Stimulated activated memory B cell treated with anti-CD40 and anti-IgM and Interleukin-4, amounts not matched to agents 10 μg/mL and 1 μg/mL and 100 μg/mL, for 72 hours (primary cell): ENCODE results near the gene ZDHHC24.

Source experiments
- ATAC-seq: fragments of 150-1000 bp; cut with Tn5 transposase; 2 replicates; pipeline ENCODE4 v1.10.0; 2021
- H3K27ac Mint-ChIP-seq: one replicate; pipeline ENCODE4 v1.8.0; 2022; ENCODE audit warnings: mild to moderate bottlenecking, mixed read lengths
- H3K27me3 Mint-ChIP-seq: one replicate; pipeline ENCODE4 v1.8.0; 2022; ENCODE audit warnings: mixed read lengths
- H3K36me3 Mint-ChIP-seq: one replicate; pipeline ENCODE4 v1.8.0; 2022; ENCODE audit warnings: mixed read lengths
- H3K4me1 Mint-ChIP-seq: one replicate; pipeline ENCODE4 v1.8.0; 2022; ENCODE audit warnings: mixed read lengths
- H3K4me3 Mint-ChIP-seq: one replicate; pipeline ENCODE4 v1.8.0; 2022; ENCODE audit warnings: mild to moderate bottlenecking, moderate library complexity, mixed read lengths
- H3K9me3 Mint-ChIP-seq: one replicate; pipeline ENCODE4 v1.8.0; 2022; ENCODE audit warnings: mixed read lengths

ZDHHC24 gene

GRCh38 chr11:66478729-66479393 is 67.0 kb downstream of the ZDHHC24 start:
- no peaks in the 10 kb centered on the region for H3K9me3 Mint-ChIP-seq
- H3K4me3 Mint-ChIP-seq, result peak overlapping the region; percentile 93
- H3K27ac Mint-ChIP-seq, result peak overlapping the region; percentile 91
- no peaks in the 10 kb centered on the region for H3K27me3 Mint-ChIP-seq
- H3K4me1 Mint-ChIP-seq, result peaks cover 30% of the 10 kb centered on the region
- ATAC-seq, result no peak
- peaks cover 13% of the 10 kb centered on the region for H3K36me3 Mint-ChIP-seq

GRCh38 chr11:66477263-66478201 is 68.3 kb downstream of the ZDHHC24 start:
- peaks cover 13% of the 10 kb centered on the region for H3K36me3 Mint-ChIP-seq
- peak overlapping the region; percentile 35 for H3K4me3 Mint-ChIP-seq
- no peak overlapping the region for H3K27ac Mint-ChIP-seq
- no peaks in the 10 kb centered on the region for H3K9me3 Mint-ChIP-seq
- peaks cover 30% of the 10 kb centered on the region for H3K4me1 Mint-ChIP-seq
- H3K27me3 Mint-ChIP-seq, result no peaks in the 10 kb centered on the region
- no peak for ATAC-seq

- no peak for ATAC-seq
- H3K4me3 Mint-ChIP-seq, result no peak overlapping the region
- H3K27me3 Mint-ChIP-seq, result no peaks in the 10 kb centered on the region
- H3K27ac Mint-ChIP-seq, result no peak overlapping the region
- H3K4me1 Mint-ChIP-seq, result peaks cover 30% of the 10 kb centered on the region
- H3K36me3 Mint-ChIP-seq, result peaks cover 13% of the 10 kb centered on the region
- no peaks in the 10 kb centered on the region for H3K9me3 Mint-ChIP-seq
These were observed 69.0 kb downstream of the ZDHHC24 start for GRCh38 chr11:66476841-66477251.

- H3K27ac Mint-ChIP-seq, result no peak overlapping the region
- peaks cover 14% of the 10 kb centered on the region for H3K36me3 Mint-ChIP-seq
- H3K4me3 Mint-ChIP-seq, result no peak overlapping the region
- no peak for ATAC-seq
- H3K4me1 Mint-ChIP-seq, result peaks cover 30% of the 10 kb centered on the region
- H3K27me3 Mint-ChIP-seq, result no peaks in the 10 kb centered on the region
- H3K9me3 Mint-ChIP-seq, result no peaks in the 10 kb centered on the region
These were observed 69.5 kb downstream of the ZDHHC24 start for GRCh38 chr11:66476173-66476840.

GRCh38 chr11:66475349-66476172 is 70.3 kb downstream of the ZDHHC24 start:
- no peak for ATAC-seq
- peaks cover 25% of the 10 kb centered on the region for H3K4me1 Mint-ChIP-seq
- no peak overlapping the region for H3K4me3 Mint-ChIP-seq
- H3K27me3 Mint-ChIP-seq, result no peaks in the 10 kb centered on the region
- peaks cover 19% of the 10 kb centered on the region for H3K36me3 Mint-ChIP-seq
- no peak overlapping the region for H3K27ac Mint-ChIP-seq
- no peaks in the 10 kb centered on the region for H3K9me3 Mint-ChIP-seq

- no peak for ATAC-seq
- Mint-ChIP-seq H3K27ac (no peak overlapping the region), H3K27me3 (no peaks in the 10 kb centered on the region), H3K4me1 (peaks cover 15% of the 10 kb centered on the region), H3K36me3 (peaks cover 19% of the 10 kb centered on the region), H3K4me3 (no peak overlapping the region), H3K9me3 (no peaks in the 10 kb centered on the region)
These were observed 72.0 kb downstream of the ZDHHC24 start for GRCh38 chr11:66473608-66474515.

- ATAC-seq, result no peak
- H3K4me1 Mint-ChIP-seq, result peaks cover 10% of the 10 kb centered on the region
- no peak overlapping the region for H3K4me3 Mint-ChIP-seq
- no peak overlapping the region for H3K27ac Mint-ChIP-seq
- H3K27me3 Mint-ChIP-seq, result no peaks in the 10 kb centered on the region
- H3K9me3 Mint-ChIP-seq, result no peaks in the 10 kb centered on the region
- peaks cover 18% of the 10 kb centered on the region for H3K36me3 Mint-ChIP-seq
These were observed 72.7 kb downstream of the ZDHHC24 start for GRCh38 chr11:66473167-66473566.

- no peaks in the 10 kb centered on the region for H3K27me3 Mint-ChIP-seq
- ATAC-seq, result no peak
- H3K4me1 Mint-ChIP-seq, result peaks cover 12% of the 10 kb centered on the region
- H3K27ac Mint-ChIP-seq, result no peak overlapping the region
- peaks cover 10% of the 10 kb centered on the region for H3K36me3 Mint-ChIP-seq
- H3K9me3 Mint-ChIP-seq, result no peaks in the 10 kb centered on the region
- no peak overlapping the region for H3K4me3 Mint-ChIP-seq
These were observed 73.8 kb downstream of the ZDHHC24 start for GRCh38 chr11:66472054-66472453.

- Mint-ChIP-seq H3K36me3 (peaks cover 6% of the 10 kb centered on the region), H3K27me3 (no peaks in the 10 kb centered on the region), H3K4me3 (no peak overlapping the region), H3K27ac (peak overlapping the region; percentile 28), H3K9me3 (no peaks in the 10 kb centered on the region), H3K4me1 (peaks cover 18% of the 10 kb centered on the region)
- no peak for ATAC-seq
These were observed 74.7 kb downstream of the ZDHHC24 start for GRCh38 chr11:66471142-66471541.
